ENCODE measurements around the gene TMEM89. TPM values are rescaled to one million over a fixed set of nuclear protein-coding genes. Genes with fewer than 3 reads are reported as not detected.

The TMEM89 gene
- total RNA-seq, 4 donors from 2014 or later: not detected

- peak; percentile 36 for DNase-seq (ENCODE audit: low spot score)
- peak; percentile 65 for ATAC-seq (ENCODE audit: low FRiP score)
- no peak for TF ChIP-seq CTCF (IDR thresholded peaks at IDR 0.05)
These were observed 25.9 kb downstream of the TMEM89 start for GRCh38 chr3:48595526-48596121.

- no peak for TF ChIP-seq CTCF (IDR thresholded peaks at IDR 0.05)
- DNase-seq (ENCODE audit: low spot score) (no peak), ATAC-seq (ENCODE audit: low FRiP score) (no peak)
These were observed 26.5 kb downstream of the TMEM89 start, which contains the start of gene COL7A1 for GRCh38 chr3:48595075-48595525. Gene COL7A1 (minus strand): TSS chr3:48595329. CDS start chr3:48595159, 170 bp downstream.

- DNase-seq (ENCODE audit: low spot score) (no peak), ATAC-seq (ENCODE audit: low FRiP score) (no peak)
- TF ChIP-seq CTCF (IDR thresholded peaks at IDR 0.05): no peak
These were observed 27.0 kb downstream of the TMEM89 start for GRCh38 chr3:48594417-48595049.

- TF ChIP-seq CTCF (IDR thresholded peaks at IDR 0.05): no peak
- DNase-seq (ENCODE audit: low spot score): no peak
- no peak for ATAC-seq (ENCODE audit: low FRiP score)
These were observed 28.2 kb downstream of the TMEM89 start for GRCh38 chr3:48593337-48593736.

GRCh38 chr3:48592519-48593087, 29.0 kb downstream of the TMEM89 start:
- DNase-seq (ENCODE audit: low spot score): no peak
- no peak for ATAC-seq (ENCODE audit: low FRiP score)
- no peak for TF ChIP-seq CTCF (IDR thresholded peaks at IDR 0.05)

GRCh38 chr3:48591886-48592518, 29.6 kb downstream of the TMEM89 start:
- no peak for TF ChIP-seq CTCF (IDR thresholded peaks at IDR 0.05)
- no peak for DNase-seq (ENCODE audit: low spot score)
- no peak for ATAC-seq (ENCODE audit: low FRiP score)
